Endothelial cell of umbilical vein (primary cell): ENCODE data around the gene HCAR2.

Source experiments
- CTCF ChIP-seq, 2 donors: IDR thresholded peaks; 1 replicate in 1 of 2; 2 replicates in 1 of 2; pipeline ENCODE4 v1.5.1; 2011; ENCODE audit warnings: low read length in 2 of 2, mild to moderate bottlenecking in 2 of 2, moderate library complexity in 2 of 2, control low read depth in 1 of 2, inconsistent platforms in 1 of 2, low read depth in 1 of 2; ENCODE audit not compliant: insufficient read depth in 1 of 2; ENCODE audit errors: extremely low read depth in 1 of 2
- POLR2A ChIP-seq: IDR thresholded peaks from 2 replicates; pipeline ENCODE4 v1.6.1; 2012; ENCODE audit warnings: low read depth, mild to moderate bottlenecking, control low read depth, low read length
- POLR2AphosphoS5 ChIP-seq: IDR thresholded peaks from 2 replicates; pipeline ENCODE4 v1.6.1; 2012; ENCODE audit warnings: low read depth, mild to moderate bottlenecking, control low read depth, low read length, moderate library complexity; ENCODE audit not compliant: insufficient read depth

GRCh38 chr12:122726080-122726558, 23.0 kb upstream of the HCAR2 start:
- TF ChIP-seq CTCF (IDR thresholded peaks at IDR 0.05; ENCODE audit: extremely low read depth in 1 of 2, insufficient read depth in 1 of 2, low read depth in 1 of 2, low read length in 2 of 2) (no peak), POLR2A (no peak), POLR2AphosphoS5 (no peak)
